Measurements from ENCODE around the gene ZNF674.

DNA sequence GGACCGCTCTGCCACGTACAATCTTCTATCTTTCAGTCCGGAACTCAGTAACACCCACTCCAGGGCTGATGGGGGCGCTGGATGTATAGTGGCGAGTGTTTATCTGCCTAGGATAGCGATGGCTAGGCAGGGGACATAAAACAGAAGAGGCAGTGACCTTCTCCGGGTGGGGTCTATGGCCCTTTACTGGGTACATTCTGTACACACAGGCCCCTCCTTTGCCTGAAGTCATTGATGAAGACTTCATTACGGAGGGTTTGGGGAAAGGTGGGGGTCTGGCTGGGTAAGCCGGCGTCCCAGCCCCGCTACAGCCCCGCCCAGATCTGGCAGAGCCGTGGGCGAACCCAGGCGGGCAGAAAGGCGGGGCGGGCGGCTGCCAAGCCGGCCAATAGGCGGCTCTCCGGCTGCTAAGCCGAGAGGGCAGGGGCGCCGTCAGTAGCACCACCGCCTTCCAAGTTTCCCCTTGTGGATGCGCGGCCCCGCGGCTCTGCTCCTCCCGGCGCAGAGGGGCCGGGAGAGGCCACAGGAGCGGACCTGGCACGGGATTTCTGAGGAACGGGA lies 28.2 kb upstream of the ZNF674 start, which contains the start of gene CHST7:
- no peak for TF ChIP-seq GATA2 (IDR thresholded peaks at IDR 0.05; ENCODE audit: low read depth, low read length)
- TF ChIP-seq GATA3 (IDR thresholded peaks at IDR 0.05; ENCODE audit: low read depth, low read length) = no peak
